ENCODE results near the gene ANKRD10.

GRCh38 chr13:110872034-110872767, 42.7 kb downstream of the ANKRD10 start:
- TF ChIP-seq SUZ12 (IDR thresholded peaks at IDR 0.05; ENCODE audit: extremely low read depth, insufficient read depth, insufficient read length) (no peak), YY1 (IDR thresholded peaks at IDR 0.05; ENCODE audit: insufficient read depth, insufficient read length) (no peak), ZNF274 (IDR thresholded peaks at IDR 0.05; ENCODE audit: low read depth, low read length) (no peak)

Data from NT2/D1 (cell line).